Transverse colon (tissue), 4 donors: ENCODE results near the gene GATA2.

Experiments
- EP300 ChIP-seq: sonication (generic); formaldehyde crosslinking; IDR thresholded peaks from one replicate; pipeline ENCODE4 v1.6.1; 2017; ENCODE audit warnings: antibody characterized with exemption, low read depth
- POLR2A ChIP-seq: fragments of 450-650 bp; IDR thresholded peaks from one replicate; pipeline ENCODE4 v1.6.1; 2016; ENCODE audit warnings: antibody characterized with exemption, mild to moderate bottlenecking, moderate library complexity
- POLR2AphosphoS5 ChIP-seq, 3 donors: sonication (generic); formaldehyde crosslinking; IDR thresholded peaks; one replicate each; pipeline ENCODE4 v1.6.1; 2016; ENCODE audit warnings: antibody characterized with exemption in 3 of 3
- TF ChIP-seq, protein P1 (sequence below), 5 experiments: fragments of 200-600 bp in 3 of 5; fragments of 450-650 bp in 2 of 5; sonication (generic) in 3 of 5; IDR thresholded peaks; 1 replicate in 2 of 5; 2 replicates in 3 of 5; pipeline ENCODE4 v1.5.1; 2016 to 2017; ENCODE audit warnings: antibody characterized with exemption in 5 of 5, inconsistent platforms in 3 of 5, mild to moderate bottlenecking in 2 of 5, moderate library complexity in 1 of 5

- TF ChIP-seq, protein P1, sequence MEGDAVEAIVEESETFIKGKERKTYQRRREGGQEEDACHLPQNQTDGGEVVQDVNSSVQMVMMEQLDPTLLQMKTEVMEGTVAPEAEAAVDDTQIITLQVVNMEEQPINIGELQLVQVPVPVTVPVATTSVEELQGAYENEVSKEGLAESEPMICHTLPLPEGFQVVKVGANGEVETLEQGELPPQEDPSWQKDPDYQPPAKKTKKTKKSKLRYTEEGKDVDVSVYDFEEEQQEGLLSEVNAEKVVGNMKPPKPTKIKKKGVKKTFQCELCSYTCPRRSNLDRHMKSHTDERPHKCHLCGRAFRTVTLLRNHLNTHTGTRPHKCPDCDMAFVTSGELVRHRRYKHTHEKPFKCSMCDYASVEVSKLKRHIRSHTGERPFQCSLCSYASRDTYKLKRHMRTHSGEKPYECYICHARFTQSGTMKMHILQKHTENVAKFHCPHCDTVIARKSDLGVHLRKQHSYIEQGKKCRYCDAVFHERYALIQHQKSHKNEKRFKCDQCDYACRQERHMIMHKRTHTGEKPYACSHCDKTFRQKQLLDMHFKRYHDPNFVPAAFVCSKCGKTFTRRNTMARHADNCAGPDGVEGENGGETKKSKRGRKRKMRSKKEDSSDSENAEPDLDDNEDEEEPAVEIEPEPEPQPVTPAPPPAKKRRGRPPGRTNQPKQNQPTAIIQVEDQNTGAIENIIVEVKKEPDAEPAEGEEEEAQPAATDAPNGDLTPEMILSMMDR (IDR thresholded peaks at IDR 0.05) = no peak
- no peak for TF ChIP-seq POLR2AphosphoS5 (IDR thresholded peaks at IDR 0.05)
- TF ChIP-seq EP300 = no peak
- no peak for TF ChIP-seq POLR2A
Observed at GRCh38 chr3:128472449-128473179, 20.4 kb downstream of the GATA2 start.
